Coronary artery (tissue), 2 donors: ENCODE measurements around the gene SIRPG.

ENCODE experiments used
- DNase-seq: peaks from one replicate; pipeline ENCODE4 v3.0.0-alpha.2; 2017; ENCODE audit warnings: low spot score
- H3K27ac ChIP-seq, 2 donors: fragments of 200-600 bp; sonication (generic); one replicate each; pipeline ENCODE4 v1.5.1; 2016 to 2019
- H3K4me3 ChIP-seq: fragments of 200-600 bp; sonication (generic); 2 replicates; pipeline ENCODE4 v1.5.1; 2016; ENCODE audit warnings: mild to moderate bottlenecking, moderate library complexity
- TF ChIP-seq, protein P1 (sequence below): fragments of 200-600 bp; sonication (generic); IDR thresholded peaks from one replicate; pipeline ENCODE4 v1.5.1; 2019; ENCODE audit warnings: antibody characterized with exemption

The SIRPG gene

DNA sequence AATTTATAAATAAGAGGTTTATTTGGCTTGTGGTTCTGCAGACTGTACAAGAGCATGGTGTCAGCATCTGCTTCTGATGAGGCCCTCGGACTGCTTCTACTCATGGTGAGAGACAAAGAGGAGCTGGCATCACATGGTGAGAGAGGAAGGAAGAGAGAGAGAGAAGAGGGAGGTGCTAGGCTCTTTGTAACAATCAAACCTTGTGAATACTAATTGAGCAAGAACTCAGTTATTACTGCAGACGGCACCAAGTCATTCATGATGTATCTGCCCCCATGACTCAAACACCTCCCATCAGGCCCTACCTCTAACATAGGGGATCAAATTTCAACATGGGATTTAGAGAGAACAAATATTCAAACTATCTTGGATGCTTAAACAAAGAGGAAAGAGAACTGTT is 6.3 kb upstream of the SIRPG start:
- Histone ChIP-seq H3K27ac (no peak overlapping the region), H3K4me3 (no peak overlapping the region)
- TF ChIP-seq, protein P1, sequence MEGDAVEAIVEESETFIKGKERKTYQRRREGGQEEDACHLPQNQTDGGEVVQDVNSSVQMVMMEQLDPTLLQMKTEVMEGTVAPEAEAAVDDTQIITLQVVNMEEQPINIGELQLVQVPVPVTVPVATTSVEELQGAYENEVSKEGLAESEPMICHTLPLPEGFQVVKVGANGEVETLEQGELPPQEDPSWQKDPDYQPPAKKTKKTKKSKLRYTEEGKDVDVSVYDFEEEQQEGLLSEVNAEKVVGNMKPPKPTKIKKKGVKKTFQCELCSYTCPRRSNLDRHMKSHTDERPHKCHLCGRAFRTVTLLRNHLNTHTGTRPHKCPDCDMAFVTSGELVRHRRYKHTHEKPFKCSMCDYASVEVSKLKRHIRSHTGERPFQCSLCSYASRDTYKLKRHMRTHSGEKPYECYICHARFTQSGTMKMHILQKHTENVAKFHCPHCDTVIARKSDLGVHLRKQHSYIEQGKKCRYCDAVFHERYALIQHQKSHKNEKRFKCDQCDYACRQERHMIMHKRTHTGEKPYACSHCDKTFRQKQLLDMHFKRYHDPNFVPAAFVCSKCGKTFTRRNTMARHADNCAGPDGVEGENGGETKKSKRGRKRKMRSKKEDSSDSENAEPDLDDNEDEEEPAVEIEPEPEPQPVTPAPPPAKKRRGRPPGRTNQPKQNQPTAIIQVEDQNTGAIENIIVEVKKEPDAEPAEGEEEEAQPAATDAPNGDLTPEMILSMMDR, result no peak
- DNase-seq, result no peak

DNA sequence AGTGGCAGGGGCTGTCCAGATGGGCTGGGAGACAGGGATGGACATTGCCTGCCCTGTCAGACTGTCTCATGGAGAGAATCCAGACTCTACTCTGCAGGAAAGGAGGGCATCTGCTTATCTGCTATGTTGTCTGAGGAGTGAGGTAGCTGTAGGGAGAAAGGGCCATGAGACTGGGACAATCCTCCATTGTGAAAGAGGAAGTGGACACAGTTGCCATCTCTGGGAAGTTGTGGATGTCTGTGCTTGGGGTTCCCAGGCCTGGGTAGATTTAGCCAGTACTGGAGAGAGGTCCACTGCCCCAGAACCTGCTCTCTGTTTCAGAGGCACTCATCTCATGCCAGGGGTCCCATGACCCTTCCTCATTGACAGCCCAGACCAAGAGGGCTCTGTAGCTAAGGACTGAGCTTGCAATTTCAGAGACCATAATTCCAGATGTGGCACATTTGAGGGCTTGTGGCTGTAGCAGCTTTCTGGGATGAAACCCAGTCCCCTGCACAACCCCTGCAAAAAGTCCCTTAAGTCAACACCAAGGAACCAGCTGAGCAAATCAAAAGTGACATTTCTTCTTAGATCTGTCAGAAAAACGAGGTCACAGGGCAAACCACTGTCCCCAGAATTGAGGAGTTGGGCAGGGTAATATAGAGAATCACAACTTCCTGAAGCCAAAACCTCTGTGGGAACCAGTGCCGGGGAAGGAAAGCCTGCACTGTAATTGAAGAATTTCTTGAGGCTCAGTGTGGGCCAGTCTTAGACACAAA is 4.1 kb upstream of the SIRPG start:
- TF ChIP-seq, protein P1, result no peak
- Histone ChIP-seq H3K27ac (no peak overlapping the region), H3K4me3 (no peak overlapping the region)
- DNase-seq, result no peak

DNA sequence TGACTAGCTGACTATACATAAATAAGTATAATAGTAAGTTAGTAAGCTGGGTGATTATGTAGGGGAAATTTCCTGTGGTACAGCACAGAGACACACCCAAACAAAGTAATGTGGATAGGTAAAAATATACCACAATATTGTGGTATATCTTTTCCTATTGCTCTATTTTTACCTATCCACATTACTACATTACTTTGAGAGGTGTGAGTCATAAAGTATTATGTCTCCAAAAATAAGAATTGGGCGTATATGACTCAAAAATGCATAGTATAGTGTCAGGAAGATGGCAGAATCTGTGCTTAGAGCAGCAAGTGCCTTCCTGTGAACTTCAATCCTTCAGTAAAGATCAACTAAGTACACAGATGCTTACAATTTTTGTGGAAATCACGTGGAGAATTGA is 2.7 kb upstream of the SIRPG start:
- Histone ChIP-seq H3K27ac (no peak overlapping the region), H3K4me3 (no peak overlapping the region)
- no peak for DNase-seq
- TF ChIP-seq, protein P1, result no peak

DNA sequence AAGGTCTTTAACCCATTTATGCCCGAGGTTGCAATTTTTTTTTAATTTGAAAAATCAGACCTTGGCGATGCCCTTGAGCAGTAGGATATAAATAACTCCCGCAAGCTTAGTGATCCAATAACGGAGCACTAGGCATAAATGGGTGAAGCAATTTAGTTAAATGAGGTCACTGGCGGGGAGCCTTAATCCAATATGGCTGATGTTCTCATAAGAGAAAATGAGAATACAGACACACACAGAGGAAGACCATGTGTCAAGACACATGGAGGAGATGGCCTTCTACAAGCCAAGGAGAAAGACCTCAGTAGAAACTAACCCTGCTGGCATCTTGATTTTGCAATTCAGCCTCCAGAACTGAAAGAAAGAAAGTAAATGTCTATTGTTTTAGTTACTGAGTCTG is 735 bp downstream of the SIRPG start:
- Histone ChIP-seq H3K27ac (no peak overlapping the region), H3K4me3 (no peak overlapping the region)
- no peak for DNase-seq
- TF ChIP-seq, protein P1, result no peak

DNA sequence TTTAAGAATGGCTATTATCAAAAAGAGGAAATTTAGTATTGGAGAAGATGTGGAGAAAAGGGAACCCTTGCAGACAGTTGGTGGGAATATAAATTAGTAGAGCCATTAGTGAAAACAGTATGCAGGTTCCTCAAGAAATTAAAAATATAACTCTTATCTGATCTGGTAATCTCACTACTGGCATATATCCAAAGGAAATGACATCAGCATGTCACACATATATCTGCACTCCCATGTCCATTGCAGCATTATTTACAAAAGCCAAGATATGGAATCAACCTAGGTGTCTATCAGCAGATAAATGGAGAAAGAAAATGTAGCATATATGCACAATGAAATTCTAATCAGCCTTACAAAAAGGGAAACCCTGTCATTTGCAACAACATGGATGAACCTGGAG is 2.6 kb downstream of the SIRPG start:
- DNase-seq, result no peak
- no peak overlapping the region for H3K4me3 ChIP-seq
- H3K27ac ChIP-seq, result no peak overlapping the region
- TF ChIP-seq, protein P1, result no peak

DNA sequence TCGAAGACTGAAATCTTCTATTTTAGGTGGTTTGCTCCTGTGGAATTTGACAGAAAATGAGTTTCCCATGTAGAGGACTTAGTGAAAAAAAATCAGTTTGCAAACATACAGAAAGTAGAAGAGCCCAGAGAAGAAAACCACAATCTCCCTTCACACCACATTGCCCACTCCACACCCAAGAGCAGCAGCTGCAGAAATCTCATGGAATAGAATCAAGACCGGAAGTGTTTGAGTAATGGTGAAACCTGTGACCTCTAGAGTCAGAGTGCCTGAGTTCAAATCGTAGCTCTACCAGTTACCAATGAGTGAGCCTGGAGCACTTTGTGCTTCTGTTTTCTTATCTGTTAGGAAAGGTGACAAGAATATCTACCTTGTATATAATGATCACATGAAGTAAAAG is 4.6 kb downstream of the SIRPG start:
- no peak overlapping the region for H3K4me3 ChIP-seq
- TF ChIP-seq, protein P1, result no peak
- DNase-seq, result no peak
- H3K27ac ChIP-seq, result no peak overlapping the region

DNA sequence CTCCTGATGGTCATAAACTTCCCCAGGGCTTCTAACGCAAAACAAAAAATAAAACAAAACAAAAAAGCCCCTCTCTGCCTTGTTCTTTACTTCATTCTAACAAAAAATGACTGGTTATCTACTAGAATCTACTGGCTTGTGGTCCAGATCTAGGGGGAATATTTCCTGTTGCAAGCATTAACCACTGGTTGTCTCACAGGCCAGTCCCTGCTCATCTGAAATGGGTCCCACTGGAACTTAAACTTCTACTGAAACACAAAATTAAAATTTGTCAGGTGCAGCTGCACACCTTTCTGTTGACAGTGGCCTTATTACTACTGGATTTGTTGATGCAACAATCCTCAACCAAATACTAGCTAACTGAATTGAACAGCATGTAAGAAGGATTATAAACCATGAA is 5.5 kb downstream of the SIRPG start:
- TF ChIP-seq, protein P1, result no peak
- H3K4me3 ChIP-seq, result no peak overlapping the region
- DNase-seq, result no peak
- H3K27ac ChIP-seq, result no peak overlapping the region
